GM19455 (cell line): Measurements from ENCODE around the gene OSGEPL1.
"Not testable (repeated sequence)": the region's sequence is repeated elsewhere in the genome, so short reads cannot be mapped to it uniquely, and the experiment has no call there.

ENCODE experiments used
- ATAC-seq: cut with Tn5 transposase; IDR thresholded peaks from one replicate; pipeline ENCODE4 v1.9.1; 2021; ENCODE audit not compliant: unreplicated experiment

Gene OSGEPL1

DNA sequence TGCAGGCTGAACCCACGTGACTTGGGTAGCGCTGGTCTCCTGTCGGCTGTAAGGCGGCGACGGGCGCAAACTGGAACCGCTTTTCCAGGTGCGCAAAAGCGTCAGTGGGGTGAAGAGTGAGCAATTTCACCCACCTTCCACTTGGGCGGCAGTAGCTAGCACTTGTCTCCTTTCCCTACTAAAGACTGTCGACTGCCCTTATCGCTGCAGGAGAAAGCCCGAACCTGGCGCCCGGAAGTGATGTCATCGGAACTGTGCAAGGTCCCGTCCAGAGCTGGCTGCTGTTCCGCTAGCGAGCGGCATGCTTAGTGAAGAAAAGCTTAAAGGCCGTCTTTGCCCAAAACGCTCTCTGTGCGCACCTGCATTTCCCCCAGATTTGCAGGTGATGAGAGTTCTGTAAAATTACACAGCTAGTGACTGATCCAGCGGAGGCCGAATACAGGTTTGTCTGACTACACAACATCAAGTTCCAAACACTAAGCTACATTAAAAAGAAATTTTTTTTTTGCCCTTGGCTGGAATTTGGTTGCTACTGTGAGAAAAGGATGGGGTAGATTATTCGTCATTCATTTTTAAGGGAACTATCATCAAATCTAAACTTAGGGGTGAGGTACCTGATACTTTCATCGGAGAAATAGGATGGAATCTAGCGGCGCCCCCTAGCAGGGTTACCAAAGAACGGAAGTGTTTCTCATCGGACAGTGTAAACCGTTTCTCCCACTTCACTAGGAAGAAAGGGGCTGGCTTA is at the start of gene OSGEPL1:
OSGEPL1 (minus strand) TSS at position 242 of the 748 bp plus-strand sequence. CDS start 1,152 bp downstream, outside the sequence.
- peak; percentile 97 for ATAC-seq

GRCh38 chr2:189803431-189803830 is 40.8 kb upstream of the OSGEPL1 start:
- ATAC-seq, result no peak

- no peak for ATAC-seq
These were observed 39.9 kb upstream of the OSGEPL1 start for GRCh38 chr2:189802396-189802912.

GRCh38 chr2:189799531-189799930 is 36.9 kb upstream of the OSGEPL1 start:
- no peak for ATAC-seq

DNA sequence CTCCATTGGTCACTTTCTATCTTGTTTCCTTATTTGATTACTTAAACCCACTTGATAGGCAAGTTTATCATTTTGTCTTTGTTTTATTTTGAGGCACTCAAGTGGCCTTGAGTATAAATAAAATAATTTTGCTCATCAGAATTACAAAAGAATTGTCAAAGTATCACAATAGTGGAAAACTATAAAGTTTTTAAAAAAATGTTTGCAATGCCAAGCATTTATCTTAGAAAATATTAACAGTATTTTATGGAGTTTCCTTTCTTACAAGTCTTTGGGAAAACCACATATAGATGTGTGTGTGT is 36.4 kb upstream of the OSGEPL1 start:
- ATAC-seq, result no peak

GRCh38 chr2:189798312-189799029 is 35.9 kb upstream of the OSGEPL1 start:
- peak; percentile 80 for ATAC-seq

DNA sequence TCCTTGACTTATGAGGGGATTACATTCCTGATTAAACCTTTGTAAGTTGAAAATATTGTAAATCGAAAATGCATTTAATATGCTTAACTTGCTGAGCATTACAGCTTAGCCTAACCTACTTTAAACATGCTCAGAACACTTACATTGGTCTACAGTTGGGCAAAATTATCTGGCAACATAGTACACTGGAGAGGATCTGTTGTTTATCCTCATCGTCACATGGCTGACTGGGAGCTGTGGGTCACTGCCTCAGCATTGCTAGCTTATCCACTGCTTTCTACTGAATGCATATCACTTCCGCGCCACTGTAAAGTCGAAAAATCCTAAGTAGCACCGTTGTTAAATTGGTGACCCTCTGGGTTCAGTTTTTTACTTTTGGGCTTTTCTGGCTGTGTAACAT is 35.3 kb upstream of the OSGEPL1 start:
- ATAC-seq, result no peak

DNA sequence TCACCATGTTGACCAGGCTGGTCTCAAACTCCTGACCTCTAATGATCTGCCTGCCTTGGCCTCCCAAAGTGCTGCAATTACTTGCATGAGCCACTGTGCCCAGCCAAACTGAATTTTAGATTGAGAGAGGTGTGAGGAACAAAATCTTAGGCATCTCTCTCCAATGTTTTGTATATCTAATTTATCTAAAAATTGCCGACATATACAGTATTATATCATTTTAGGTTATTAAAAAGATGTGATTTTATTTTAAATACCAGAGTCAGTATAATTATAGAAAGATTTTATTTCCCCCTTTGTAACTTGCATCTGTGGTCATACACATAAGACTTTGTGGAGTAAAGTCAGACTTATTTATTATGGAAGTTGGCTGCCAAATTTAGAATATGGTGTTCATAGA is 31.7 kb upstream of the OSGEPL1 start:
- ATAC-seq, result no peak

GRCh38 chr2:189791338-189792042 is 28.9 kb upstream of the OSGEPL1 start:
- no peak for ATAC-seq

GRCh38 chr2:189783927-189784867 is 21.6 kb upstream of the OSGEPL1 start, which contains the start of the genes ORMDL1 and PMS1:
TSS of gene ORMDL1 (minus strand) at chr2:189784339. CDS start at chr2:189782595, 1,744 bp downstream.
TSS of gene PMS1 (plus strand) at chr2:189784450. CDS start at chr2:189791810, 7,360 bp downstream.
- peak; percentile 96 for ATAC-seq

- ATAC-seq, result peak; percentile 10
These were observed 20.9 kb upstream of the OSGEPL1 start for GRCh38 chr2:189783451-189783926.

GRCh38 chr2:189782221-189782671 is 19.7 kb upstream of the OSGEPL1 start:
- ATAC-seq, result no peak

DNA sequence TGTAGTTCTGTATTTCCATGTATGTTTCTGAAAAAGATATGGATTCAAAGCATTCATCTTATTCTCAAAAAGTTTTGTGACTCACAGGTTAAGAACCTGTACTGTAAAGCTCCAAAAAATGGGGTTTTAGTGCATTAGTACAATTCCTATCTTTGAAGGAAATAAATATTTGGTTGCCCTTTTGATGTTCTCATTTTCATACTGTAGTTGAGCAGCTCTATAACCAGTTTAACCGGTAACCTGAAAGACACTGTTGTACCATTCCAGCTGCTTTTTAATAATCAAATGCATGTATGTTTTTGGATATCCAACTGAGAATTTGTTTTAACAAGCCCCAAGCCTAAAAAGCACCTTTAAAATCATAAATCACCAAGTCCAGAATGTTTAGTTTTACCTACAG is 9.6 kb upstream of the OSGEPL1 start:
- no peak for ATAC-seq

DNA sequence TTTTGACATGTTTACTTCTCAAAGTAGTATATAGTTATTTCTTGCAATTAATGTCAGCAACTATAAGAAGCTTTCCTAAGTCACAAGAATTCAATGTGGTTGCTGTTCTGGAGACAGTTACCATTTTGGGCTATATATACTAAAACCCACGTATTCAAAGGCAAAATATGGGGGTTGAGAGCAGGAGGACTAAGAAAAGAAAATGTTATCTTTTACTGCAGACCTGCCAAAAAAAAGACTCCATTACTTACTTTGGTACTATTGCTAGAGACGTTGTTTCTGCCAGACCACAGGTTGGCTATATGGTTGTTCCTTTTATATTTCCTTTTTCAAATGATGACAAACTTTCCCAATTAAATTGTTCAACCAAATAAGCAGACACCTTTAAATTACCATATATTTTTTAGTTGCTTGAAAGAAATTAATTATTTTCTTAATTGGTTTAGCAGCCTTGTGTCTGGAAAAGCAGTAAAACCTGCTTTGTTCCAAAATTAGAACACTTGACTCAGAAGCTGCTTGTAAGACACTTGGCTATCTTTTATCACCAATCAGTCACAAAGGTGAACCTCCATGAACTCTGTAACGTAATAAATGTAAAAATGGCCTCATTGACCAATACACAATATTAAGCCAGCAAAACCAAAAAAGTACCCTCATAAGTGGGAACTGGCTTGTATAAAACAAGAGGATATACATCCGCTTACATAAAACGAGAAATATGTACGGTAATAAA is 8.2 kb upstream of the OSGEPL1 start:
- ATAC-seq, result no peak

DNA sequence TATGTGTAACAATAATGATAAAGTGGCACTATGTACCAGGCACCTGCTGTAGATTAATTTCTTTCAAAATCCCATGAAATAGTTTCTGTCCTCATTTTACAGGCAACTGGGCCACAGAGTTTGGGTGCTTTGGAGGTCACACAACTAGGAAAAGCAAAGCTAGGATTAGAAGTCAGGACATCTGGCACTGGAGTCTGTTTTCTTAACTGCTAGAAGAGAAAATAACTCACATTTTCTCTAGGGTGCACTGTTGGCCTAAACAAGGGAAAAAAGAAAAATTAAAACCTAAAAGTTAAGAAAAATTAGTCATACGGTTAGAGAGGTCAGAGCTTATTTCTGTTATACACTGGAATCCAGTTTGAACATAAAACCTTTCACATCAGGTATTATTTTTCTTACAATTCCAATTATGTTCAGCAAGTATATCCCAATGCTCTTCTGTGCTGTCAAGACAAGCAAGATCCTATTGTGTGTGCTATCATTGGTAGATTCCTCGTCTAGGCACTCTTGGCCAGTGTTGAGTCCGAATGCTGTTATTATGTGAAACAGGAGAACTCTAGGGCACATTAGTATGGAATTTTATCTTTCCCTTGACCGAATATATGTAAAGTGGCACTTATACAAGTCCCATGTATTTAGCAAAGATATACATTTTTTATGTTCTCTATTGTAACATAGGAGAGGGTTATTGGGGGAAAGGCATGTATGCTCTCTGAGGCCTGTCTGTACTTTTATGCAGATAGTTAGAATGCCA is 1.5 kb upstream of the OSGEPL1 start:
- ATAC-seq, result no peak

DNA sequence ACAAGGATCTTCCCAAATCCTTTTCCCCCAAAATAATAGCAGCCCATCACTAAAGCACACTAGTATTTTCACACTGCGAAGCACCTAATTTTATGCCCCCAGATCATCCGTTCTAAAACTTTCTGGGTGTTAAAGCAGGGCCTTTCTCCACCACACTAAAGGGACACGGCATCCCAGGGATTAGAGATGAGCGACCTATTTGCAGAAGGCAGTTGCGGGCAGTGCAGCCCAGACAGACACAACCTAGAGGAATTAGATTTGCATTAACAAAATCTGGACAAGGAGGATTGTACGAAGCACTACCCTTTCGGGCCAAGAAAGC is 402 bp downstream of the OSGEPL1 start:
- no peak for ATAC-seq

DNA sequence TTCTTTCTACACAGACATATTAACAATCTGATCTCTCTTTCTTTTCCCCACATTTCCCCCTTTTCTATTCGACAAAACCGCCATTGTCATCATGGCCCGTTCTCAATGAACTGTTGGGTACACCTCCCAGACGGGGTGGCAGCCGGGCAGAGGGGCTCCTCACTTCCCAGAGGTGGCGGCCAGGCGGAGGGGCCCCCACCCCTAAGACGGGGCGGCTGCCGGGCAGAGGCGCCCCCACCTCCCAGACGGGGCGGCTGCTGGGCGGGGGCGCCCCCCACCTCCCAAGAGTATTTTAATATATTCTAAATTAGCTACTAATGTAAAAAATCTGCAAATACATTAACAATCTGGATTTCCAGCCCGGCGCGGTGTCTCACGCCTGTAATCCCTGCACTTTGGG is 2.4 kb downstream of the OSGEPL1 start:
- not testable (repeated sequence) for ATAC-seq

DNA sequence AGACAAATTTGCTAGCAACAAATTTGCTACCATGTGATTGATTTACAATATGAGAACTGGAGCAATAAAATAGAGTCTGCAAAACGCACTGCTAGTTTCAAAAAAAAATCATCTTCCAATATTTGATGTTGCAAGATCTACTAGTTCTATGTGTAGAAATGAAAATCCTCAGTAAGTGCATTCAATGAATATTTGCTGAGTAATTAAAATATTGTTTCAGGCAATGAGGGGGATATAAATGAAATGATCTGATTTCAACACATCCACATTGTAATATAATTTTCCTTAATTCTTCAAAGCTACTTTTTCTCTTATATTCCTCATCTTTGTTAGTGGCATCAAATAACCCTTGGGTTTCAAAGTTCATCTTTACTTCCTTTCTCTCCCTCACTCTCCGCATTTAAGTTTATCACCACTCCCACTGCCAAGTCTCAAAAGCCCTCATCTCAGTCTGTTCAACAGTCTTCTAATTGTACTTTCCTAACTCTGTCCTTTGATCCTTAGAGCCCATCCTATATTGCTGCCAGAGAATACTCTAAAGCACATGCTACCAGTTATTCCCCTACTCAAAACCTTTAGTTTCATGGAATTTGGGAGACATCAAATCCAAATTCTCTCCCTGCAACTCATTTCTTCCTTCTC is 6.2 kb downstream of the OSGEPL1 start:
- no peak for ATAC-seq
